Ureter (tissue), 1 donor: ENCODE data around the gene RCSD1. TPM values are rescaled to one million over a fixed set of nuclear protein-coding genes. Genes with fewer than 3 reads are reported as not detected.

Experiments
- DNase-seq: peaks from one replicate; pipeline ENCODE4 v3.0.0-alpha.2; 2020; ENCODE audit warnings: low spot score
- total RNA-seq: library from RNA; stranded (reverse); gene quantifications from one replicate; pipeline ENCODE4 v1.2.4, GENCODE V29; 2023
- donor health status: DM: yes; HTN: yes; CAD: no.

RCSD1 gene
- total RNA-seq, 1 donor from 2014 or later, result 8.7 TPM

- DNase-seq, result no peak
These were observed 114.9 kb downstream of the RCSD1 start for GRCh38 chr1:167744901-167745300.

- DNase-seq, result no peak
These were observed 116.1 kb downstream of the RCSD1 start for GRCh38 chr1:167746013-167746672.

- DNase-seq, result no peak
These were observed 117.1 kb downstream of the RCSD1 start for GRCh38 chr1:167746988-167747655.

- no peak for DNase-seq
These were observed 118.0 kb downstream of the RCSD1 start for GRCh38 chr1:167747988-167748387.

- DNase-seq, result no peak
These were observed 118.9 kb downstream of the RCSD1 start for GRCh38 chr1:167748906-167749305.

GRCh38 chr1:167749741-167750140, 119.7 kb downstream of the RCSD1 start:
- no peak for DNase-seq

- DNase-seq, result no peak
These were observed 120.6 kb downstream of the RCSD1 start for GRCh38 chr1:167750641-167751040.

- DNase-seq, result no peak
These were observed 121.6 kb downstream of the RCSD1 start for GRCh38 chr1:167751676-167752075.

GRCh38 chr1:167752219-167752985, 122.4 kb downstream of the RCSD1 start:
- no peak for DNase-seq

- DNase-seq, result no peak
These were observed 125.6 kb downstream of the RCSD1 start for GRCh38 chr1:167755654-167756053.

Other genes starting within 250 kb of the RCSD1 start
- gene CD247, start 111.7 kb upstream of the RCSD1 start, total RNA-seq, result 4.7 TPM
- 96.4 TPM for gene CREG1, start 76.5 kb upstream of the RCSD1 start, total RNA-seq
- 99.4 TPM for gene MPZL1, start 91.8 kb downstream of the RCSD1 start, total RNA-seq